ENCODE measurements around the gene MYO7A.

DNA sequence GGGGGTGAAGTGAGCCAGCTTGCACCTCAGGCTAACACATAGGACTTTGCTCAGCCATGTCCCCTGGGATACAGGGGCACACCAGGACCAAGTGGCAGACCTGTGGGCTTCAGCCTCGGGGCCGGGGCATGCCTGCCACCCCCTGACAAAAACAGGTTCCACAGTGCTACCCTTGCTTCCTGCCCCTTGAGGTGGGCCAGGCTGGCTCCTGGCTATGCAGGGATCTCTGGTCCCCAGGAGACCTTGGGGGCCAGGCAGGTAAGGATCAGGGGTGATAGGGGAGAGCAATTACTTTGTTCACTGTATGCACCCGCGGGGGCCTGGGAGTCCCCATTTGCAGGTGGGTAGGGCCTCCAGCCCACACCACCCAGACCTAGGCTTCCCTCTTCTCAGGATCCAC, 2.4 kb upstream of the MYO7A start:
- TF ChIP-seq, protein P1, sequence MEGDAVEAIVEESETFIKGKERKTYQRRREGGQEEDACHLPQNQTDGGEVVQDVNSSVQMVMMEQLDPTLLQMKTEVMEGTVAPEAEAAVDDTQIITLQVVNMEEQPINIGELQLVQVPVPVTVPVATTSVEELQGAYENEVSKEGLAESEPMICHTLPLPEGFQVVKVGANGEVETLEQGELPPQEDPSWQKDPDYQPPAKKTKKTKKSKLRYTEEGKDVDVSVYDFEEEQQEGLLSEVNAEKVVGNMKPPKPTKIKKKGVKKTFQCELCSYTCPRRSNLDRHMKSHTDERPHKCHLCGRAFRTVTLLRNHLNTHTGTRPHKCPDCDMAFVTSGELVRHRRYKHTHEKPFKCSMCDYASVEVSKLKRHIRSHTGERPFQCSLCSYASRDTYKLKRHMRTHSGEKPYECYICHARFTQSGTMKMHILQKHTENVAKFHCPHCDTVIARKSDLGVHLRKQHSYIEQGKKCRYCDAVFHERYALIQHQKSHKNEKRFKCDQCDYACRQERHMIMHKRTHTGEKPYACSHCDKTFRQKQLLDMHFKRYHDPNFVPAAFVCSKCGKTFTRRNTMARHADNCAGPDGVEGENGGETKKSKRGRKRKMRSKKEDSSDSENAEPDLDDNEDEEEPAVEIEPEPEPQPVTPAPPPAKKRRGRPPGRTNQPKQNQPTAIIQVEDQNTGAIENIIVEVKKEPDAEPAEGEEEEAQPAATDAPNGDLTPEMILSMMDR (IDR thresholded peaks at IDR 0.05), result no peak
- TF ChIP-seq POLR2A (IDR thresholded peaks at IDR 0.05), result no peak

All from ovary (tissue), 3 donors.